SK-N-MC (cell line): ENCODE measurements around the gene YES1.
"Not testable (repeated sequence)": the region's sequence is repeated elsewhere in the genome, so short reads cannot be mapped to it uniquely, and the experiment has no call there.

Experiments
- DNase-seq: peaks from one replicate; pipeline ENCODE4 v3.0.0-alpha.2; 2011; ENCODE audit warnings: low read depth, low spot score
- H3K27ac ChIP-seq: fragments of 200-600 bp; sonication (generic); 2 replicates; pipeline ENCODE4 v1.5.1; 2016; ENCODE audit warnings: mixed run types
- H3K36me3 ChIP-seq: fragments of 200-600 bp; sonication (generic); 2 replicates; pipeline ENCODE4 v1.6.1; 2017; ENCODE audit warnings: antibody characterized with exemption, low read length, mixed read lengths; ENCODE audit not compliant: insufficient read depth
- H3K4me3 ChIP-seq: fragments of 200-600 bp; sonication (generic); 2 replicates; pipeline ENCODE4 v1.5.1; 2016
- H3K9ac ChIP-seq: fragments of 200-600 bp; sonication (generic); 2 replicates; pipeline ENCODE4 v1.8.0; 2017; ENCODE audit warnings: mixed run types, mixed read lengths; ENCODE audit not compliant: insufficient read length
- H3K9me3 ChIP-seq: fragments of 200-600 bp; sonication (generic); 2 replicates; pipeline ENCODE4 v1.6.1; 2017; ENCODE audit warnings: low read depth, mild to moderate bottlenecking, antibody characterized with exemption, low read length, moderate library complexity, mixed read lengths
- EZH2 ChIP-seq: fragments of 200-600 bp; sonication (generic); IDR thresholded peaks from one replicate; pipeline ENCODE4 v1.6.1; 2017; ENCODE audit warnings: antibody characterized with exemption
- FOXP2 ChIP-seq: optimal IDR thresholded peaks from 2 replicates; pipeline ENCODE3; 2011; ENCODE audit warnings: mild to moderate bottlenecking, moderate library complexity; ENCODE audit not compliant: insufficient read depth; ENCODE audit errors: extremely low read length, control extremely low read depth
- POLR2AphosphoS5 ChIP-seq: IDR thresholded peaks from 2 replicates; pipeline ENCODE4 v1.6.1; 2012; ENCODE audit warnings: mild to moderate bottlenecking, low read depth, low read length, borderline replicate concordance

Gene YES1

GRCh38 chr18:814300-815084, 2.5 kb upstream of the YES1 start:
- TF ChIP-seq EZH2, result no peak
- TF ChIP-seq POLR2AphosphoS5, result no peak
- no peak for TF ChIP-seq FOXP2
- H3K27ac ChIP-seq, result no peak overlapping the region
- no peak overlapping the region for H3K4me3 ChIP-seq
- DNase-seq, result no peak
- no peaks in the 10 kb centered on the region for H3K36me3 ChIP-seq
- no peaks in the 10 kb centered on the region for H3K9me3 ChIP-seq
- H3K9ac ChIP-seq, result no peak overlapping the region

- peak overlapping the region; percentile 98 for H3K4me3 ChIP-seq
- H3K9me3 ChIP-seq, result no peaks in the 10 kb centered on the region
- H3K27ac ChIP-seq, result peak overlapping the region; percentile 92
These were observed 1.4 kb upstream of the YES1 start for GRCh38 chr18:813172-814071.

GRCh38 chr18:812376-813171, 532 bp upstream of the YES1 start:
- DNase-seq, result peak; percentile 53
- peak overlapping the region; percentile 98 for H3K4me3 ChIP-seq
- H3K9ac ChIP-seq, result peak overlapping the region; percentile 93
- H3K36me3 ChIP-seq, result no peaks in the 10 kb centered on the region
- no peaks in the 10 kb centered on the region for H3K9me3 ChIP-seq
- H3K27ac ChIP-seq, result peak overlapping the region; percentile 92
- TF ChIP-seq POLR2AphosphoS5 (0 out of 2 replicates have a peak, but pooled peaks have one; percentile 18), EZH2 (no peak), FOXP2 (peak; percentile 61)

More at GRCh38 chr18:813172-814071, 1.4 kb upstream of the YES1 start:
- DNase-seq, result no peak
- Histone ChIP-seq H3K36me3 (no peaks in the 10 kb centered on the region), H3K9ac (peak overlapping the region; percentile 93)
- peak; percentile 2 for TF ChIP-seq FOXP2
- TF ChIP-seq POLR2AphosphoS5, result no peak
- TF ChIP-seq EZH2, result no peak

GRCh38 chr18:811182-811891, 705 bp downstream of the YES1 start:
- Histone ChIP-seq H3K36me3 (no peaks in the 10 kb centered on the region), H3K9ac (peak overlapping the region; percentile 93), H3K9me3 (no peaks in the 10 kb centered on the region), H3K4me3 (peak overlapping the region; percentile 98), H3K27ac (peak overlapping the region; percentile 92)
- no peak for DNase-seq
- no peak for TF ChIP-seq POLR2AphosphoS5
- TF ChIP-seq FOXP2, result no peak
- no peak for TF ChIP-seq EZH2

GRCh38 chr18:809985-810642, 1.9 kb downstream of the YES1 start:
- H3K4me3 ChIP-seq, result peak overlapping the region; percentile 98
- TF ChIP-seq EZH2 (no peak), FOXP2 (no peak), POLR2AphosphoS5 (no peak)
- no peak overlapping the region for H3K27ac ChIP-seq
- H3K36me3 ChIP-seq, result no peaks in the 10 kb centered on the region
- peak overlapping the region; percentile 93 for H3K9ac ChIP-seq
- no peaks in the 10 kb centered on the region for H3K9me3 ChIP-seq
- DNase-seq, result no peak

- H3K4me3 ChIP-seq, H3K27ac ChIP-seq, H3K9me3 ChIP-seq, H3K9ac ChIP-seq, H3K36me3 ChIP-seq, DNase-seq: not testable (repeated sequence)
These were observed 2.8 kb downstream of the YES1 start for GRCh38 chr18:809228-809627.

GRCh38 chr18:808502-808901, 3.5 kb downstream of the YES1 start:
- Histone ChIP-seq H3K4me3 (no peak overlapping the region), H3K9me3 (no peaks in the 10 kb centered on the region), H3K36me3 (no peaks in the 10 kb centered on the region), H3K27ac (no peak overlapping the region), H3K9ac (no peak overlapping the region)
- TF ChIP-seq FOXP2 (no peak), POLR2AphosphoS5 (no peak), EZH2 (no peak)
- no peak for DNase-seq
